Prostate gland (tissue), 2 donors: ENCODE data around the gene UTP25. TPM values are rescaled to one million over a fixed set of nuclear protein-coding genes. Genes with fewer than 3 reads are reported as not detected.

Experiments
- DNase-seq: peaks from one replicate; pipeline ENCODE4 v3.0.0-alpha.2; 2019; ENCODE audit warnings: low spot score
- H3K27ac ChIP-seq, 2 donors: fragments of 200-600 bp; sonication (generic); 2 replicates each; pipeline ENCODE4 v1.5.1; 2017 to 2019
- H3K27me3 ChIP-seq: fragments of 200-600 bp; sonication (generic); replicated peaks from 2 replicates; pipeline ENCODE4 v1.5.1; 2019; ENCODE audit not compliant: insufficient read depth
- H3K36me3 ChIP-seq, 2 donors: fragments of 200-600 bp; sonication (generic); 1 replicate in 1 of 2; 2 replicates in 1 of 2; pipeline versions ENCODE4 v1.5.1 to v1.8.1; 2017 to 2019
- H3K4me1 ChIP-seq: fragments of 200-600 bp; sonication (generic); replicated peaks from 2 replicates; pipeline ENCODE4 v1.5.1; 2019
- H3K4me3 ChIP-seq, 2 donors: fragments of 200-600 bp; sonication (generic); 2 replicates each; pipeline ENCODE4 v1.5.1; 2017 to 2019
- H3K9me3 ChIP-seq: fragments of 200-600 bp; sonication (generic); 2 replicates; pipeline ENCODE4 v1.5.1; 2017
- POLR2A ChIP-seq: fragments of 450-650 bp; IDR thresholded peaks from one replicate; pipeline ENCODE4 v1.6.1; 2016; ENCODE audit warnings: antibody characterized with exemption, mild to moderate bottlenecking
- POLR2AphosphoS5 ChIP-seq: sonication (generic); formaldehyde crosslinking; IDR thresholded peaks from one replicate; pipeline ENCODE4 v1.6.1; 2017; ENCODE audit warnings: antibody characterized with exemption
- WGBS: methylation state at CpG from one replicate; pipeline ENCODE4 v1.1.5; 2018; 5-methylcytosine and 5-hydroxymethylcytosine counted together
- intact Hi-C: fragments of 100-400 bp; cut with DNase I; formaldehyde crosslinking; loops from one replicate; pipeline ENCODE4 v1.14.2; 2022
- total RNA-seq, 2 donors: library from RNA; depleted of rRNA; stranded (reverse); fragments of >200 nt; gene quantifications; one replicate each; pipeline ENCODE4 v1.1.0, GENCODE V29; 2016
- TF ChIP-seq, protein P1 (sequence below), 4 experiments: fragments of 200-600 bp in 2 of 4; fragments of 450-650 bp in 2 of 4; sonication (generic) in 2 of 4; IDR thresholded peaks; 1 replicate in 3 of 4; 2 replicates in 1 of 4; pipeline ENCODE4 v1.5.1; 2016 to 2019; ENCODE audit warnings: antibody characterized with exemption in 4 of 4, mild to moderate bottlenecking in 2 of 4, moderate library complexity in 2 of 4

UTP25 gene
- total RNA-seq, 2 donors from 2014 or later = 6.0 to 8.1 TPM

DNA sequence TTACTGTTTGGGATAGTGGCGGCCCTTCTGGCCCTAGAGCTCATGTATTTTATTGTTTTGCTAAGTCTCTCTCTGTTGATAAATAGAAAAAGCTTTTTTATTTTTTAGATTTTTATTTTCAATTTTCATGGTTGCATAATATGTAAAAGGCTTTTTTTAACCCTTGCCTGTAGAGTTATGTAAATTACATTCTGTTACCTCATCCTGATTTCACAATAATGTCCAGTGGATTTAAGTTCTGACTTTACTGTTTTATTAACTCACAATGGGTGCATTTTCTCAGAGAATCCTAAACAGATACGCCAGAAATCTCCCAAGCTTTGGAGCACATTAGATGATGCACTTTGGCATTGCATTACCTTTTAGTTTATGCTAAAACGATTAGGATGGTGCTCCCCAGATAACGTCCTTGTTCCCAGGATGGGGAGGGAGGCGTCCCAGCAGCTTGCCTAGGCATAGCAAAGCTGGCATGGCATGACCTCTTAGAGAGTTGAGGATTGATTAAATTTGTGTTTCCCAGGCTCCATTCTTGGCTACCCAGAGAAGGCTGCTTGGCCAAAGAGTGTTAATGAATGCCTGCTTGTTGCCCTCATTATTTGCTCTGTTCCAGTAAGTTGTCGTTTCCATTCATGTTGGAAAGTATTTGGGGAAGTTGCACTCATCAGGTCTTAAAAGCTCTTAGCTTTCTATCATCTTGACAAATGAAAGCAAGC, 17.1 kb downstream of the UTP25 start:
- peaks cover 9 to 10% of the 10 kb centered on the region in 2 donors for H3K36me3 ChIP-seq
- TF ChIP-seq POLR2A (no peak), POLR2AphosphoS5 (no peak)
- TF ChIP-seq, protein P1, sequence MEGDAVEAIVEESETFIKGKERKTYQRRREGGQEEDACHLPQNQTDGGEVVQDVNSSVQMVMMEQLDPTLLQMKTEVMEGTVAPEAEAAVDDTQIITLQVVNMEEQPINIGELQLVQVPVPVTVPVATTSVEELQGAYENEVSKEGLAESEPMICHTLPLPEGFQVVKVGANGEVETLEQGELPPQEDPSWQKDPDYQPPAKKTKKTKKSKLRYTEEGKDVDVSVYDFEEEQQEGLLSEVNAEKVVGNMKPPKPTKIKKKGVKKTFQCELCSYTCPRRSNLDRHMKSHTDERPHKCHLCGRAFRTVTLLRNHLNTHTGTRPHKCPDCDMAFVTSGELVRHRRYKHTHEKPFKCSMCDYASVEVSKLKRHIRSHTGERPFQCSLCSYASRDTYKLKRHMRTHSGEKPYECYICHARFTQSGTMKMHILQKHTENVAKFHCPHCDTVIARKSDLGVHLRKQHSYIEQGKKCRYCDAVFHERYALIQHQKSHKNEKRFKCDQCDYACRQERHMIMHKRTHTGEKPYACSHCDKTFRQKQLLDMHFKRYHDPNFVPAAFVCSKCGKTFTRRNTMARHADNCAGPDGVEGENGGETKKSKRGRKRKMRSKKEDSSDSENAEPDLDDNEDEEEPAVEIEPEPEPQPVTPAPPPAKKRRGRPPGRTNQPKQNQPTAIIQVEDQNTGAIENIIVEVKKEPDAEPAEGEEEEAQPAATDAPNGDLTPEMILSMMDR (IDR thresholded peaks at IDR 0.05) = no peak

DNA sequence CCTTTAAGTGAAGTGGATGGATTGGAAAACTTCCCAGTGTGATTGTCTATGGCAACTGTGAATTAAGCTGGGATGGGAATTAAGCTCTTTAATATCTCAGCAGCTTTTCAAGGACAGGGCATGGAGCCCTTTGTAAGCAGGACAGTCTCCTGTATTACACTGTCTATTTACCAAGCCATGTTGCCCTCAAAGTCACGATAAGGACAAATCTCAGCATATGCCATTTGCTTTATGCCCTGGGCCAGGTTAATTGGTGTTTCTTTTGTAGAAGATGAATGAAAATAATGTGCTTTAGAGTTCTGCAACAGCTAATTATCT, 17.6 kb downstream of the UTP25 start:
- Histone ChIP-seq H3K36me3 (peaks cover 6 to 10% of the 10 kb centered on the region in 2 donors), H3K4me1 (no peaks in the 10 kb centered on the region), H3K27ac (no peak overlapping the region), H3K9me3 (no peaks in the 10 kb centered on the region), H3K4me3 (no peak overlapping the region), H3K27me3 (no peaks in the 10 kb centered on the region)
- TF ChIP-seq, protein P1 (IDR thresholded peaks at IDR 0.05) = no peak
- TF ChIP-seq POLR2A (no peak), POLR2AphosphoS5 (no peak)
- no peak for DNase-seq
- intact Hi-C loops = no loop called here
- 76% methylated on average over 1 of the region's 1 CpG for WGBS

More for the DNA sequence above, 17.1 kb downstream of the UTP25 start:
- intact Hi-C loops = no loop called here
- Histone ChIP-seq H3K27me3 (no peaks in the 10 kb centered on the region), H3K9me3 (no peaks in the 10 kb centered on the region), H3K4me3 (no peak overlapping the region), H3K27ac (no peak overlapping the region), H3K4me1 (no peaks in the 10 kb centered on the region)
- 73% methylated on average over 6 of the region's 6 CpGs for WGBS
- DNase-seq = no peak

DNA sequence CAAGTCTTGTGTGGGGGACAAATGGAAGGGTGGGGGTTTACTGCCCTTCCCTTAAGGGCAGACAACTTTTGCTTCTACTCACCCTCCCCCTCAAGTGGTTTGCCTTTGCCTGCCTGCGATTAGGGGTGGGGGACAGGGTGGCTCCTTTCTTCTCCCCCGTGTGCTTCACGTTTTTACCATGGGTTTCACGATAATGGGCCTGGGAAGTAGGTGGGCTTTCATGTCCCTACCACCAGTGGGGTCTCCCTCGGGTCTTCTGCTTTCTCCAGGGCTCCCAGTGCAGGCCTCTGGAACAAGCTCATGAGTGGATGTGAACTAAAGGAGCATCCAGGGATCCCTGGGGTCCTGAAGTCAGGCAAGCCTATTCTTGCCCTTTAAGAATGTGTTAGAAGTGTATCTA, 21.6 kb downstream of the UTP25 start:
- 68% methylated on average over 5 of the region's 5 CpGs for WGBS
- intact Hi-C loops = no loop called here
- TF ChIP-seq, protein P1 (IDR thresholded peaks at IDR 0.05) = no peak
- TF ChIP-seq POLR2A (no peak), POLR2AphosphoS5 (no peak)

DNA sequence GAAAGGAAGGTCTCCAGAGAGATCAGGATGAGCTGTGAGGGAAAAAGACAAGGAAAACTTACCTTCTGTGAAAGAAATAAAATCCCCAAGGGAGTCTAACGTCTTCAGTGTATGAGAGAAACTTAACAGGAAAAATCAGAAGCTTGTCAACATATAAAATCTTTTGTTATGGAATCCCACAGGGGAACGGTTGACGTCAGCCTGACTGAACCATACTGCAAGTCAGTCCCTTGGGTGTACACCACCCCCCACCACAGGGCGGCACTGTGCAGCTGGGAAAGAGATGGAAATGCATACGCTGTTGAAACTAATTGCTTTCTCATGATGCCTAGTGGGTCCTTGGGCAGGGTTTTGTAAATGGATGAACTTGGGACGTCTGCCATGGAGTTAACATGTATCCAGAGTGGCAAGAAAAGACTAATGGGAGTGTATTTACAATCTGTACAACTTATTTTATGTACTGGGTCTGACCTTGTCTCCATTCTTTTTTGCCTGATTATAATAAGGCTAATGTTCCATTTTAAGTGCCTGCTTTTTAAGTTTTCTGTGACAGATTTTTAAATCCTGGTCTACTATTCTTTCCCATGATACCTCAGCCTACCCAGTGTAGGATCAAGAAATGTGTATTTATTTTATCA, 22.7 kb downstream of the UTP25 start:
- peak; percentile 73 for DNase-seq
- no peaks in the 10 kb centered on the region for H3K4me1 ChIP-seq
- no peak overlapping the region for H3K4me3 ChIP-seq
- intact Hi-C loops = loop anchor here (10.0 kb wide), 1 partner anchor 464 kb away; no protein-coding TSS in a partner anchor
- peaks cover 0 to under 1% of the 10 kb centered on the region in 2 donors for H3K36me3 ChIP-seq
- WGBS = 54% methylated on average over 6 of the region's 6 CpGs
- peak overlapping the region in 1 of 2 donors; percentile 39 for H3K27ac ChIP-seq
- no peaks in the 10 kb centered on the region for H3K27me3 ChIP-seq
- TF ChIP-seq POLR2A (no peak), POLR2AphosphoS5 (peak; percentile 63)
- TF ChIP-seq, protein P1 (IDR thresholded peaks at IDR 0.05) = peak in 3 of 4 experiments; percentile 53 to 65 (median 62)
- H3K9me3 ChIP-seq = no peaks in the 10 kb centered on the region

More for the DNA sequence above, 21.6 kb downstream of the UTP25 start:
- H3K27ac ChIP-seq = no peak overlapping the region
- no peak overlapping the region for H3K4me3 ChIP-seq
- H3K36me3 ChIP-seq = peaks cover 0 to 2% of the 10 kb centered on the region in 2 donors
- DNase-seq = no peak
- H3K27me3 ChIP-seq = no peaks in the 10 kb centered on the region
- H3K9me3 ChIP-seq = no peaks in the 10 kb centered on the region
- no peaks in the 10 kb centered on the region for H3K4me1 ChIP-seq
